Mammary epithelial cell (primary cell): ENCODE measurements around the gene GDF10.

Source experiments
- EZH2 ChIP-seq: IDR thresholded peaks from 2 replicates; pipeline ENCODE4 v1.6.1; 2012; ENCODE audit warnings: low read length, inconsistent platforms, borderline replicate concordance
- TF ChIP-seq, protein P1 (sequence below), 2 donors: IDR thresholded peaks in 1 of 2; conservative IDR thresholded peaks in 1 of 2; 2 replicates each; pipeline ENCODE4 v1.5.1; 2011 to 2012; ENCODE audit warnings: inconsistent platforms in 2 of 2, low read length in 2 of 2, mild to moderate bottlenecking in 2 of 2, control low read depth in 1 of 2, low read depth in 1 of 2; ENCODE audit not compliant: insufficient read depth in 1 of 2; ENCODE audit errors: extremely low read depth in 1 of 2

DNA sequence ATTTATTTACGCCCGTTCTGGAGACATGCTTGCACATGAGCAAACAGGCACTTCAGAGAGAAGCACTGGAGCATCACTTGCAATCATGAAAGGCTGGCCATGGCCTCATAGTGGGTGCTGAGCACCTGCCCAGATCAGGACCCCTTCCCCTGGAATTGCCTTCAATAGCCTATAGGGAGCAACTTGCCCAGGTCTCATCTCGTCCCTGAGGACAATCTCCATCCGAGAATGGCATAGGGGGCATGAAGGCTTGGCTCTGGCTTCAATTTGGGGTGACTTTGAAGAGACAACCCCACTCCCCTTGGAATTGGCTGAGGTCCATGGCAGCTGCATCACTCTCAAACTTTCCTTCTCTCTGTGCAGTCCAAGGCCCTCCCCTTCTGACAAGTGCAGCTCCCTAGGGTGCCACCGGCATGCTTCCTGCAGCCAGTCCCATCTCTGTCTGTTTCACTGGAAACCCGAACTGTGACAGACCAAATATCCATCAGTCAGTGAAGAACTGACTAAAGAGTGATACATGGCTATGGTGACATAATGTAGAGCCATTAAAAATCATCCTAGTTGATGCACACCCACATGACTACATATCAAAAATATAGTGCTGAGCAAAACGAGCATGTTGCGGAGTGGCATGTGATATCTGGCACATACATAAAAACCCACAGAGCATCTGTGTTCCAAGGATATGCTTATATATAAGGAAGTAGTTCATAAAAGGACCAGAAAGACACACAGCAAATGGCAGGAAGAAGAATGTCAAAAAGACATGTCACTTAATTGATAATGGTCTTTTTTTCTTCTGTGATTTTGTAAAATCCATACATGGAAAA is 34.7 kb downstream of the GDF10 start:
- TF ChIP-seq, protein P1, sequence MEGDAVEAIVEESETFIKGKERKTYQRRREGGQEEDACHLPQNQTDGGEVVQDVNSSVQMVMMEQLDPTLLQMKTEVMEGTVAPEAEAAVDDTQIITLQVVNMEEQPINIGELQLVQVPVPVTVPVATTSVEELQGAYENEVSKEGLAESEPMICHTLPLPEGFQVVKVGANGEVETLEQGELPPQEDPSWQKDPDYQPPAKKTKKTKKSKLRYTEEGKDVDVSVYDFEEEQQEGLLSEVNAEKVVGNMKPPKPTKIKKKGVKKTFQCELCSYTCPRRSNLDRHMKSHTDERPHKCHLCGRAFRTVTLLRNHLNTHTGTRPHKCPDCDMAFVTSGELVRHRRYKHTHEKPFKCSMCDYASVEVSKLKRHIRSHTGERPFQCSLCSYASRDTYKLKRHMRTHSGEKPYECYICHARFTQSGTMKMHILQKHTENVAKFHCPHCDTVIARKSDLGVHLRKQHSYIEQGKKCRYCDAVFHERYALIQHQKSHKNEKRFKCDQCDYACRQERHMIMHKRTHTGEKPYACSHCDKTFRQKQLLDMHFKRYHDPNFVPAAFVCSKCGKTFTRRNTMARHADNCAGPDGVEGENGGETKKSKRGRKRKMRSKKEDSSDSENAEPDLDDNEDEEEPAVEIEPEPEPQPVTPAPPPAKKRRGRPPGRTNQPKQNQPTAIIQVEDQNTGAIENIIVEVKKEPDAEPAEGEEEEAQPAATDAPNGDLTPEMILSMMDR (conservative IDR thresholded peaks at IDR 0.05 in 1 of 2, IDR thresholded peaks at IDR 0.05 in 1 of 2; ENCODE audit: extremely low read depth in 1 of 2, insufficient read depth in 1 of 2, low read depth in 1 of 2, low read length in 2 of 2), result no peak
- no peak for TF ChIP-seq EZH2
